ENCODE measurements around the gene KLHDC8A.
"Not testable (repeated sequence)": the region's sequence is repeated elsewhere in the genome, so short reads cannot be mapped to it uniquely, and the experiment has no call there.

The KLHDC8A gene

DNA sequence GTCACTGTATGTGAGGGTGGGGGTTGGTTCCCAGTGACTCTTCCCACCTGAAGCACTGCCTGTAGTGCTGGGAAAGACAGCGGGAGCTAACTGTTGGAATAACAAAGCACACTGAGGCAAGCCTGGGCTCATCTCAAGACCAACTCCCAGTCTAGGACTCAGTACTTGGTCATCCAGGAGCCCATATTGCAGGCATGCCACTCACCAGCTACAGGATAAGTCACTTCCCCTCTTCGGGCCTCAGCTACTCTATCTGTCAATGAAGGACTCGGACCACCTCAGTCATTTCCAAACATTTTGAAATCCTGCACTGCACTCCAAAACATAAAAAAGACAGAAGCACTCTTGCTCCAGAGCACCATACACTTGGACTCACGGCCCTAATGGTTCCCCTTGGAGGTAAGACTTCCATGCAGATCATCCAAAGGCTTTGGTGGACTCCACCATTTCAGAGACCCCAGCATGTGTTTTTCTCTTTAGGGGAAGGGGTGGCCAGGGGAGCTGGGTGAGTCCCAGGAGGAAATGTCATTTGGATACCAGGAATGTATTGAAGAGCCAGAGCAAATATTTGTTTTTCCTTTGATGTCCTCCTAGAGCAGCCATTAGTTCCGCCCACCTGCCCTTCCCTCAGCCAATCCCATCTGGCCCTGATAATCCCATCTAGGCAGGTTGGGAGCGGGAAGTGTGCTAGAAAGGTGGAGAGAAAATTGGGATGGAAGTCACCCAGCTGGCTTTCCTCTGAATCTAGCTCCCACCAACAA is 38.3 kb downstream of the KLHDC8A start:
- no peak for DNase-seq (ENCODE audit: low read depth)

DNA sequence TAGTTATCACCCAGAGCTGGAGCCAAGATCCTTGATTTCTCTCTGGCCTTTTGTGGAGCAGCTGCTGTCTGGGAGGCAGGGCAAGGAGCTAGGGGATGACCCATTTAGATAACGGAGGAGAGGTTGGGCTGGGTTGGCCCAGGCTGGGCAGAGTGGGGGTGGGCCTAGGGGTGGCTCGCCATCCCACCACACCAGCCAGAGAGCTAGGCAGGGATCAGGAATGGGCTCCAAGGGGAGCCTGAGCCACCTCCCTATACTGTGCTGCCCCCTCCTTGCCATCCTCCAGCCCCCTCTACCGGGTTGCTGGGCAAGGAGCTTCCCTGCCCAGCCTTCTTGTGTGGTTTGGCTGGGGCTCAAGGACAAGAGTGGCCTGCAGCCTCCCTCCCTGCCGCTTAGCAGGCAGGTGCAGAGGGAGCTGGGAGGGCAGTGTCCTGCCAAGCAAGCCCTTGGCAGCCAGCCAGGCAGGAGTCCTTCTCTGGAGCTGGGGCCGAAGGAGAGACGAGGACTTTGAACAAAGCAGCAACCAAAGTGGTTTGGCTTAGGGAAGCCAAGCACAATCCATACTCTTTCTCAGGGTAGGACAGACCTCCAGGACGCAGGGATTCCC is 39.3 kb downstream of the KLHDC8A start:
- DNase-seq (ENCODE audit: low read depth): no peak

DNA sequence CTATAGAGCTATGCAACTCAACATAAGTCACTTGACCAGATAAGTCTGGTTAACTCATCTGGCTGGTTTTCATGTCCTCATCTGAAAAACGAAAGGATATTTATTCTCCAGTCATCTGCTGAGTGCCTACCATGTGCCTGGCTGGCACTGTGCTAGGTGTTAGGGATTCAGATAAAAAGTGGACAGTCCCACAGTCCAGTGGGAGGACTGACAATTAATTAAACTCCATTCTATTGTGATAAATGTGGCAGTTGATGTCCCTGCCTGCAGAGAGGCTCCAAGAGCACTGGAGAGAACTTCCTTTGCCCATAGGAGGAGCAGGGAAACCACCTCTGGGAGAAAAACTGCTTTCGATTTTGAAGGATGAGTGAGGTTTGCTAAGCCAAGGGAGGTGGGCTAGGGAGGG is 40.6 kb downstream of the KLHDC8A start:
- DNase-seq (ENCODE audit: low read depth): no peak

DNA sequence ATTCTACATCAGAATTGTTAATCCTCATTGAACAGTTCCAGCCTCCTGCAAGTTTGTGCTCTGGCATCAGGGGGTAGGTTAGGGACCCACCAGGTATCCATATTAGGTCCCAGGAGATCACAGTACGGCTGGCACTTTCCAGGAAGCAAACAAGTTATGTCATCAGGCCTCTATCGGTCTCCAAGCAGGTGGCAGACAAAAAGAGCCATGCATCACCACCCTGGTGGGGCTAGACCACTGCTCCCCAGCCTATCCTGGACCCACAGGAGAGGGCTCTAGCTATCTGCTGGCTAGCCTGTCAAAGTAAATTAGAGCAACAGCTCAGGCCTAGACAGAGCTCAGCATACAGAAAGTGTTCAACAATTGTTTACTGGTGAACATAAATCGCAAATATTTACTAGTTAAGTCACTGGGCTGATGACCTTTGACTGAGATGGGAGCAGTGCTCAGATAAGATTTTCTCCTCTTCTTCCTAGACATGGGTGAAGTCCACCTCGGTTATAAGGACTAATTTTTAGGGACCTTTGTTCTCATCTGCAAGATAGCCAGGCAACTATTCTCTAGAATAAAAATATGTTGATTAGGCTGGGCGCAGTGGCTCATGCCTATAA is 41.6 kb downstream of the KLHDC8A start:
- no peak for DNase-seq (ENCODE audit: low read depth)

DNA sequence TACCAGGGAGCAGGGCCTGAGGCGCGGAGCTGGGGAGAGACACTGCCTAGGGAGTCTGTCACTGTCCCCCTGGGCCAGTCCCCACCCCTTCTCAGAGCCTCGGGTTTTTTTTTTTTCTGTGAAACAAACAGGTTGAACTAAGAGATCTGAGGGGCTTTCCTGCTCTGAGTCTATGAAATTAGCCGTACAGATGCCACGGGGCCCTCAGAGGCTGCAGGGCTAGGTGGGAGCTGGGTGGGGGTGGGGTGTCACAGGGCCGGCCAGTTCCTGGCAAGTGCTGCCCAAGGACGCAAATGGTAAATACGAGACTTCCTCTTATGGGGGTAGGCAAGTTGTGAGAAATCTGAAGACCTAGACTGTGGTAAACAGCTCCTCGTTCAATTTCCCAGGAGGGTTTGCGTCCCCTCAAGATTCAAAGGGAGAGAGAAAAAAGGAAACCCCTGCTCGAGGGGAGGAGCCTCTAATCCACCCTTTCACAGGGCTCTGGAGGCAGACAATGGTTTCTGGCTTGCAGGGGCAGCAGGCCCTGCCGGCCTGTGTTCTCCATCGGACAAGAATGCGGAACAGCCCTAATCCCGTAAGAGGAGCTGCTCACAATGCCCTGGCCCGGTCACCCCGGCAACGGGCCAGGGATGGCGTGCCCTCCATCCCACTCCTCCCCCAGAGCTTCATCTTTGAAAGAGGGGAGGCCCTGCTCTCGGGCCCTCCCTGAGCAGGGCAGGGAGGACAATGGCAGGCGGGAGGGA is 43.0 kb downstream of the KLHDC8A start:
- no peak for DNase-seq (ENCODE audit: low read depth)

DNA sequence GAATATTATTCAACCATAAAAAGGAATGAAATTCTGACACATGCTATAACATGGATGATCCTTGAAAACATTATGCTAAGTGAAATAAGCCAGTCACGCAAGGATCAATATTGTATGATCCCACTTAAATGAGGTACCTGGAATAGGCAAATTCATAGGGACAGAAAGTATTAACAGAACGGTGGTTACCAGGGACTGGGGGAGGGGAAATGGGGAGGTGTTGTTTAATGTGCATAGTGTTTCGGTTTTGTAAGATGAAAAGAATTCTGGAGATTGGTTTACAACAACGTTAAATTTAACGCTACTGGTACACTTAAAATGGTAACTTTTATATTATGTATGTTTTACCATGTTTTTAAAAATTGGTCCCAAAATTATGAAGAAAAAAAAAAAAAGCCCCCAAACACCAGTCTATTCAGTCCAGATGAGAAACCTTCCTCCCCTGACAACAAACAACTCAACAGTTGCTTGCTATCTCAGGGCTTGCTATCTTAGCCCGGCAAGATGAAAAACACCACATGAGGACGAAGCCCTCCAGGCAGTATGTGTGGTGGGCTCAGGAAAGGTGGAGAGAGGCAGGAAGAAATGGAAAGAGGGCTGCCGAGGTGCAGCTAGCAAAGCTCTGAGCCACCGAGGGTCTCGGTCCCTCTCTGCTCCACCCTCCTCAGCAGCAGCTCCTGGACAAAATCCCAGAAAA is 43.7 kb downstream of the KLHDC8A start:
- no peak for DNase-seq (ENCODE audit: low read depth)

DNA sequence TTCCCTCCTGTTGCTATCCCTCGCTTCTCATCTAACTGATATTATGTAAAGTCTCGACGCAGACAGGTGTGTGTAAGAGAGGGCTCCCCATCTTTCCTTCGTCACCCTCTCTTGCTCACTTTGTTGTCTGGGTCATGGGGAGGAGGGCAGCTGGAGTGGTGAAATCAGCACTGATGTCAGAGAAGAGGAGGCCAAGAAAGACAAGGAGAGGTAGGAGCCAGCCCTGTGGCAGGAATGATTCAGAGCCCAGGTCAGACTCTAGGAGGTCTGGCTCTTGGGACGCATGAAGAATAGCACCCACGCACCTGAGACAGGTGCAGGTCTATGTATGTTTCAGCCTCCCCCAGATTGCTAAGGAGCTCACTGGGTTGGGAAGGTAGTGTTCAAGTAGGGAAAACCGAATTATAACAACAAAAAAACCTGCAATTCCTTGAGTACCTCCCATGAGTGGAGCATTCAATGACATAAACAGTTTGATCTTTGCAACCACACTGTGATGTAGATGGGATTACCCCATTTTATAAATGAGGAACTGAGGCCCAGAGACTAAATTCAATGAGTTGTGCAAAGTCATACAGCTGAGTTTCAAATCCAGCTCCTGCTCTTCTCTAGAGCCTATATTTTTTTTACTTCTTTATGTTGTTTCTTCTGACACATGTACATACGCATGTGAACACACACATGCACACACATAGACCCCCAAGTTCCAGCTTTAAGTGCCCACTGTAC is 45.6 kb downstream of the KLHDC8A start:
- no peak for DNase-seq (ENCODE audit: low read depth)

DNA sequence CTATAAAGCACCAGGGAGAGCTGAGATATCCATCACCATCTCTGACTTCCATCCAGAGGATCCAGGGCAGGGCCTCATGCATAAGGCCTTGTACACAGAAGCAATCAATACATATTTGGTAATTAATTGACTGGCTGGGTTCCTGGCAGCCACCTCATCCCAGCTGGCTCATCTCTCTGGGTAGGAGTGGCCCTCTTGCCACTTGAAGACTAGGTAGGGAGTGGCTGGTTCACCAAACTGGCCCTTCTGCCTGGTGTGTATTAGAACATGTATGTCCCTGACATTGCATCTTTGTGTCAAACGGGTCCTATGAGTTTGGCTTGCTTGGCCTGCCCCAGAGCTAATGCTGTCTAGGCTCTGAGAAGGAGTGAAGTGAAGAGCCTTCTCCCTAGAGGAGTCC is 47.0 kb downstream of the KLHDC8A start:
- no peak for DNase-seq (ENCODE audit: low read depth)

DNA sequence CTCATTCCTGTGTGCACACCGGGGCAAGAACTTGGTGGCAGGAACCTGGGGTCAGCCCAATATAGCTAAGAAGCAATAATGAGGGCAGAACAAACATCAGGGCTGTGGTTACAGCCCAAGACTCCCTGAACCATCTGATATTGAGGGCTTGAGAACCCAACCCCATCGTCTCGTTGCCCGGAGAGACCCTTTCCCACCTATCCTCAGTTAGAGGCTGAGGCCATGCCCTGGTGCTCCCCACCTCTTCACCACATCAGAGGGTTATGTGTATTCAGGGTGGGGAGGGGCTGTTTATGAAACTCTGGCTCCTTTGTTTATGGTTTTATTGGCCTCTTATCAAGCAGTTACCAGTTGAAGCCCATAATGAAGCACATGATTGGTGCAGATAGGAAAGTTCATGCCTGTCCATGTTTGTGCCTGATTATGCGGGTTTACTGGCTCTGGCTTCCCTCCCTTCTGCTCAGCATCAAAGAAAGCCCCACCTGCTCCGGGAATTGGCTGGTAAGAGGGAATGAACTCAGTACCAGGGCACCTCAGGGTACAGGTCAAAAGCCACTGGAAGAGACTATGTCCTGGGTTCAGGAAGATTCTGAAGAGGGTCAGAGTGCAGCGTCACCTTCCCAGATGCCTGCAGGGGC is 49.7 kb downstream of the KLHDC8A start:
- DNase-seq (ENCODE audit: low read depth): no peak

DNA sequence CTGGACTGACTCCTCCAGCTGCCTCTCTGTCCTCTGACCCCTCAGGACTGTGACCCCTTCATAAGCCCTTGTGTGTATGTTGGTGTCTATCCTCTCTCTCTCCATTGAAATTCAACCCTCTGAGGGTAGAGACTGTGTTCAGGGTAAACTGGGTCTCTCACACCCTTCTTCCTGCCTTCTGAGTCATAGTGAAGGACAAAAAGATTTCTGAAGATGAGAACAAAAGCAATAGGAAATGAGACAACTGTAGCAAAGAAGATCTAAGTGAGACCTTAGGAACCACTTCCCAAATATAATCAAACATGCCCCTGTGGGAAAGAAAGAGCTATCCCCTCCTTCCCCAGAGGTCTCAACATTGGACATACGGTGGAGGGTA is 52.0 kb downstream of the KLHDC8A start:
- no peak for DNase-seq (ENCODE audit: low read depth)

DNA sequence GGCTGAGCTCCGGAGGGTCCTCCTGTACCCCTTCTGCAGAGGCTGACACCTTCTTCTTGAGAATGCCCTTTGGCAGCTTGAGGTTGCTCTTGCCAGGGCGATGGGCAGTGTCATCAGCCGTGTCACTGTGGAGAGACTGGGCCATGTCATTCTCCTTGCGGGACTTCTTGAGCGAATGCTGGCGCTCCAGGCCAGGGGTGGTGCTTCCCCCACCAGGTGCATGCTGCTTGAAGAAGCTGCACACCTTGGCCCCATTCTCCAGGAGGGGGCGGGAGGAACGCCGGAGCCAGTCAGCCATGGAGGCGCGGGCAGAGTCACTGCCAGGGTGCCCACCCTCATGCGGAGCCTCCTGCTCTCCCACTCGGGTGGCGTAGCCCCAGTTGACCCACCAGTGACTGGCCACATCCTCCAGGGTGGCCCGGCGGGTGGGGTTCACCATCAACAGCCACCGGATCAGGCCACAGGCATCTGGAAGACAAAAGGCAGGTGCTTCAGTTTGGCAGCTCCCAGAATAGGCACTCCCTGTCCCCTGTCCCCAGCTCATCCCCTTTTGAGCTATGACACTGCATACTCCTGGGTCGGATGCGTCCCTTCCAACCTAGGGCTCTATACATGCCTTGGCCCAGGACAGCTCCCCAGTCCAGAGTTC is 52.6 kb downstream of the KLHDC8A start:
- no peak for DNase-seq (ENCODE audit: low read depth)

DNA sequence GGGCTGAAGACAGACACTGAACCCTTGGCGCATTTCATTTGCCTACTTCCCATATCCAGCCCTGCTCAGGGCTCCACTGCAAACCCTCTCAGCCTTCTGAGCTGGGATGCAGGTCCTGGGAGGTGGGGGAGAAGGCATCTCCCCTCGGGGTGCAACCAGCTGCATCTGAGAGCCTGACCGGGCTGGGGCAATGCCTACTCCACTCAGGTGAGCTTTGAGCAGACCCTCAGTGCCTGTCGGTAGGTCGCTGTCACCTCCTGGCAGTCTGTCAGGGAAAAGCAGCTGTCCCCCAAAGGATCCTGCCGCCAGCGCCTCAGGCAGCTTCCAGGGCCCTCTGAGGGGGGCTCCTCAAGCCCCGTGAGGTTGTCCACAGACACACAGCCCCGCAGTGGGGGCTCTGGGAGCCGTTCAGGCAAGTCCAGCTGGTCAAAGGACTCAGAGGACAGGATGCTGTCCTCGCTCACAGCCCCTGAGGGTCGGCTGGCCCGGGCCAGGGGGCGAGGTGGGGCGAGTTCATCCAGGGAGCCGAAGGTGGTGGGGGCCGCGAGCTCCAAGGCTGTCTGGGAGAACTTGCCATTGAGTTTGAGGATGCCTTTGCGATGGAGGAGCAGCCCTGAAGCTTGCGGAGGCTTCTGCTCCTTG is 53.4 kb downstream of the KLHDC8A start:
- DNase-seq (ENCODE audit: low read depth): no peak

DNA sequence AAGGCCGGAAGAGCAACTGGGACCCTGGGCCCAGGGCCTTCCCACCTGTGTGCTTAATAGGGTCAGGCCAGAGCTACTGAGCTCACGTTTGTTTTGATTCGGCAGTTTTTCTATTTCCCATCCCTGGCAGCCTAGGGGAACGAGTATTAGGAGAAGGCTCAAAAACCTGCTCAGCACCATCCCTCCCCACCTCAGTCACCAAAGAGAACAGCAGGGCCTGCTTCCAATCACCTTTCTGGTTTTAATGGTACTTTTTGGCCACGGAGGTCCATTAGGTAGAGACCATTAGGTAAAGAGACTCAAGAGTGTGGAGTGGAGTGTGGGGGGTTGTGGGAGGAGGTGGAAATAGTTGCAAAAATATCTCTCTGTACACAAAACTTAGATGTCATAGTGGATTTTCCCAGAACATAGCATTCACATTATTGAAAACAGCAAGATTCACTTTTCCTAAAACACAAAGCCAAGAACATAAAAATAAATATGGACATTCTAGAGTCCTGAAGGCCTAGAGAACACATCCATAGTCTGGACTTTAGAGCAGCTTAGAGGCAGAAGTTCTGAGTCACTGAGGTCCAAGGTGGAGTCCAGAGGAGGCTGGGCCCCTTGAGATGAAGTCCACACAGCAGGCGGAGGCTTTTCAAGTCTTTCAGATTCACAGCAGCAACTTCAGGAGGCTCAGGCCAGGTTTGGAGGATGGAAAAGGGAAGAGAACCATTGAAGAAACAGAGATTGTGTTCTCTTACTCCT is 54.7 kb downstream of the KLHDC8A start:
- no peak for DNase-seq (ENCODE audit: low read depth)

DNA sequence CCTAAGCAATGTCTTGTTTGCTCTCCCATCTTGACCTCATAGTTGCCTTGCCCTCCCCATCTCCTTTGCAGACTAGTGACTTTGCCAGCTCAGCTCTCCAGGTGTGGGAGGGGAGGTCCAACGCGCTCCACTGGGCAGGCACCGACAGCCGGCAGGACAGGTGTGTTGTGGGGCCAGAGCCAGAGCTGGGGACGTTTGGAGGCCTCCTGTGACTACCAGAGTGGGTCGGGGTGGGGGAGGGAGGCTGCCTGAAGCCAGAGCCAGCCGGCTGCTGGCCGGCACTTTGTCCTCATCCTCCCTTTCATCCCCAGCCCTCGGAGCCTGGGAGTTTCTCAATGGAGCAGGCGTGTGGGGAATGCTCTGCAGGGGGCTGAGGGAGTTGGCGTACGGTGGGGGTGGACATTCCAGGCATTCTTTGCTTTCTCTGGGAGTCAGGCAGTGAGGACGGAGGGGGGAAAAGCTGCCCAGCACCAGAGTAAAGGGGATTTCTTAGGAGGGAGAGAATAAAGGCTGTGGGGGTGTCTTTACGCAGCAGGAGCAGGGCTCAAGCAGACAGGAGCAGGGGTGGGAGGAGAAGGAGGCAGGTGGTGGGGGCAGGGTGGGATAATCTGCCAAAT is 55.4 kb downstream of the KLHDC8A start:
- DNase-seq (ENCODE audit: low read depth): no peak

DNA sequence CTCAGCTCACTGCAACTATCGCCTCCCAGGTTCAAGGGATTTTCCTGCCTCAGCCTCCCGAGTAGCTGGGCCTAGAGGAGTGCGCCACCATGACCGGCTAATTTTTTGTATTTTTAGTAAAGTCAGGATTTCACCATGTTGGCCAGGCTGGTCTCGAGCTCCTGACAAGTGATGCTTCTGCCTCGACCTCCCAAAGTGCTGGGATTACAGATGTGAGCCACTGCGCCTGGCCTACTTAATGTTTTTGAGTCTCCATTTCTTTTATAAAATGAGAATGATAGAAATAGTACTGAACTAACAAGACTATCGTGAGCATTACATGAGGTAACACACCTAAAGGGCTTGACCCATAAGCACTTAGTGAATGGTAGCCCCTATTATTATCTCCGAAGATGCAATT is 56.6 kb downstream of the KLHDC8A start:
- DNase-seq (ENCODE audit: low read depth): no peak

DNA sequence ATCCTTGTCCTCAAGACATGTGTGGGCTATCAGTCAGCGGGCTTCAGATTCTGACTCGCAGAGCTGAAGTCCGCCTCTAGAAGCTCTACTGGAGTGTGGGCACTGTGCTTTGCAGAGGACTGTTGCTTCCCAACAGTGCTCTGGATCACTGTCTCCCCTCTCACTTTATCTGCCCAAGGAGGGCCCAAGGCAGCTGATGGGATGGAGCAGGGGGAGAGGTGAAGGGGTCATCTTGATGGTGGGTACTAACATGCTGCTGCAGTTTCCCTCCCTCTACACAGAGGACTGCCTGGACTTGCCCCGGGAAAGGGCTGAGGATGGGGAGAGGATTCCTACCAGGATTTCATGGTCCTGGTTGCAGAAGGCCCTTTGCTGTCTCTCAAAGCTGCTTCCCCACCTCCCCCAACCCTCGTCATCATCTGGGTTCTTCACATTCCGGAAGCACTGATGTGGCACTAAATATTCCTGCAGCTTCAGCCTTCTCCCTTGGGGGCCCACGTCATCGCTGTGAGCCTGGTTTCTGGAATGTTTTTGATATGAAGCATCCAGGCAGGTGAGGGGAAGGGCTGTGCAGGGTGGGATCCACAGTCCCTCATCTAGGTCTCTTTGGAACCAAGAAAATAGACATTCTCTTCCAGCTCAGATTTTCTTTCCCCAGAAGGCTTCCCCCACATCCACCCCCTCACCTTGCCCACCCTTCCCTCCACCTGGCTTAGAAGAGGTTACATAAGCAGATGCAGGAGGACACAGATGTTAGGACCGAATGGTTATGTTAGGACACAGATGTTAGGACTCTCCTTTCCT is 58.3 kb downstream of the KLHDC8A start:
- no peak for DNase-seq (ENCODE audit: low read depth)

DNA sequence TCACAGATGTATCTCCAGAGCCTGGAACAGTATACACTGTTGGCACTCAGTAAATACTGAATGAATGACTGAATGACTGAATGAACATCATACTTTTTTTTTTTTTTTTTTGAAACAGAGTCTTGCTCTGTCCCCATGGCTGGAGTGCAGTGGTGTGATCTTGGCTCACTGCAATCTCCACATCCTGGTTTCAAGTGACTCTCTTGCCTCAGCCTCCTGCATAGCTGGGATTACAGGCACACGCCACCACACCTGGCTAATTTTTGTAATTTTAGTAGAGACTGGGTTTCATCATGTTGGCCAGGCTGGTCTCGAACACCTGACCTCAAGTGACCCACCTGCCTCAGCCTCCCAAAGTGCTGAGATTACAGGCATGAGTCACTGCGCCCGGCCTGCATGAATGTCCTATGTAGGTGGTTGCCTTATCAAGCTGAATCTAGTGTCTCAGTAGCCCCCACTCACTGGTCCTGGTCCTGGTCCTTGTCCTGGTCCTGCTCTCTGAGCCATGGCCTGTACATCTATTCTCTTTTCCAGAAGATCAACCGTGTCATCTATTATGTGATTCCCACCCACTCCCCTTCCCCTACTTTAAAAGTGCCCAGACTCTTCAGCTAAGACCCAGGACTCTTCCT is 59.1 kb downstream of the KLHDC8A start:
- not testable (repeated sequence) for DNase-seq (ENCODE audit: low read depth)

DNA sequence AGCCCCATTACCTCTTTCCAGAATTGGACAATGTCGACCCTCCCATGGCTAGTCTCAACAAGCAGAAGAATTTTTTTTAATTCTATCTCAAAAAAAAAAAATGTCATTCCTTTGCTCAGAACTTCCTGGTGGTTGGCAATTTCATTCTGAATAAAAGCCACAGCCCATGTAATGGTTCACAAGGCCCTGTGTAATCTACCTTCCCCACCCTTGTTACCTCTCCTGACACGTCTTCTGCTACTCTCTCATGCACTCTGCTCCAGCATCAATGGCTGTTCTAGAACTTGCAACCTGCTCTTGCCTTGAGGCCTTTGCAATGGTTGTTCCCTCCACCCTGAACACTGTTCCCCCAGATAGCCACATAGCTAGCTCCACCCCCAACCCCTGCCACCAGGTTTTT is 60.6 kb downstream of the KLHDC8A start:
- no peak for DNase-seq (ENCODE audit: low read depth)
